DND-41 (cell line): ENCODE results near the gene MYD88.

Experiments used
- ATAC-seq: fragments of 200-7000 bp; cut with Tn5 transposase; 3 replicates; pipeline ENCODE4 v1.9.1; 2021; ENCODE audit warnings: low read depth; ENCODE audit not compliant: insufficient read depth
- DNase-seq: peaks from one replicate; pipeline ENCODE4 v3.0.0-alpha.2; 2020
- H2AFZ ChIP-seq: 2 replicates; pipeline ENCODE4 v1.6.0; 2012; ENCODE audit warnings: low read depth, low read length
- H3K27ac ChIP-seq: 2 replicates; pipeline ENCODE4 v1.5.1; 2012; ENCODE audit warnings: low read length, inconsistent platforms
- H3K27me3 ChIP-seq: fragments of 200-600 bp; sonication (generic); 2 replicates; pipeline ENCODE4 v1.6.0; 2012; ENCODE audit warnings: low read length, mild to moderate bottlenecking, inconsistent platforms; ENCODE audit not compliant: insufficient read depth, poor library complexity
- H3K36me3 ChIP-seq: 2 replicates; pipeline ENCODE4 v1.5.1; 2012; ENCODE audit warnings: low read length, inconsistent platforms; ENCODE audit not compliant: insufficient read depth
- H3K4me1 ChIP-seq: 2 replicates; pipeline ENCODE4 v1.5.1; 2012; ENCODE audit warnings: mild to moderate bottlenecking, low read length; ENCODE audit not compliant: insufficient read depth
- H3K4me2 ChIP-seq: 2 replicates; pipeline ENCODE4 v1.6.0; 2012; ENCODE audit warnings: mild to moderate bottlenecking, moderate library complexity, low read length, inconsistent platforms; ENCODE audit not compliant: insufficient read depth
- H3K4me3 ChIP-seq, 2 experiments: fragments of 200-600 bp in 1 of 2; shearing (Covaris generic) in 1 of 2; 2 replicates each; pipeline ENCODE4 v1.5.1; 2012 to 2016; ENCODE audit warnings: inconsistent platforms in 2 of 2, low read length in 2 of 2, mild to moderate bottlenecking in 2 of 2, low read depth in 1 of 2, moderate library complexity in 1 of 2
- H3K79me2 ChIP-seq: 2 replicates; pipeline ENCODE4 v1.6.0; 2012; ENCODE audit warnings: low read length, inconsistent platforms; ENCODE audit not compliant: insufficient read depth
- H3K9ac ChIP-seq: 2 replicates; pipeline ENCODE4 v1.6.0; 2012; ENCODE audit warnings: low read depth, mild to moderate bottlenecking, inconsistent platforms, low read length, moderate library complexity
- H3K9me3 ChIP-seq: 2 replicates; pipeline ENCODE4 v1.5.1; 2012; ENCODE audit warnings: low read length, moderate library complexity, mild to moderate bottlenecking, inconsistent platforms; ENCODE audit not compliant: insufficient read depth, severe bottlenecking
- H4K20me1 ChIP-seq: 2 replicates; pipeline ENCODE4 v1.6.0; 2012; ENCODE audit warnings: low read length; ENCODE audit not compliant: insufficient read depth
- EZH2 ChIP-seq: IDR thresholded peaks from 3 replicates; pipeline ENCODE4 v1.6.1; 2012; ENCODE audit warnings: borderline replicate concordance, low read depth, mild to moderate bottlenecking, moderate library complexity, low read length, inconsistent platforms; ENCODE audit not compliant: severe bottlenecking
- TF ChIP-seq, protein P1 (sequence below): IDR thresholded peaks from 2 replicates; pipeline ENCODE4 v1.5.1; 2012; ENCODE audit warnings: borderline replicate concordance, low read length, moderate library complexity, mild to moderate bottlenecking; ENCODE audit not compliant: poor library complexity, severe bottlenecking; ENCODE audit errors: extremely low read depth

The MYD88 gene

GRCh38 chr3:38098376-38098723 is 40.1 kb upstream of the MYD88 start:
- Histone ChIP-seq H3K79me2 (no peaks in the 10 kb centered on the region), H3K9ac (no peak overlapping the region), H3K36me3 (no peaks in the 10 kb centered on the region), H3K4me3 (no peak overlapping the region), H3K27me3 (peaks cover 41% of the 10 kb centered on the region), H3K4me2 (no peak overlapping the region), H3K4me1 (no peaks in the 10 kb centered on the region), H3K9me3 (no peaks in the 10 kb centered on the region), H3K27ac (no peak overlapping the region), H4K20me1 (no peaks in the 10 kb centered on the region), H2AFZ (no peak overlapping the region)
- ATAC-seq (no peak), DNase-seq (no peak)
- TF ChIP-seq, protein P1, sequence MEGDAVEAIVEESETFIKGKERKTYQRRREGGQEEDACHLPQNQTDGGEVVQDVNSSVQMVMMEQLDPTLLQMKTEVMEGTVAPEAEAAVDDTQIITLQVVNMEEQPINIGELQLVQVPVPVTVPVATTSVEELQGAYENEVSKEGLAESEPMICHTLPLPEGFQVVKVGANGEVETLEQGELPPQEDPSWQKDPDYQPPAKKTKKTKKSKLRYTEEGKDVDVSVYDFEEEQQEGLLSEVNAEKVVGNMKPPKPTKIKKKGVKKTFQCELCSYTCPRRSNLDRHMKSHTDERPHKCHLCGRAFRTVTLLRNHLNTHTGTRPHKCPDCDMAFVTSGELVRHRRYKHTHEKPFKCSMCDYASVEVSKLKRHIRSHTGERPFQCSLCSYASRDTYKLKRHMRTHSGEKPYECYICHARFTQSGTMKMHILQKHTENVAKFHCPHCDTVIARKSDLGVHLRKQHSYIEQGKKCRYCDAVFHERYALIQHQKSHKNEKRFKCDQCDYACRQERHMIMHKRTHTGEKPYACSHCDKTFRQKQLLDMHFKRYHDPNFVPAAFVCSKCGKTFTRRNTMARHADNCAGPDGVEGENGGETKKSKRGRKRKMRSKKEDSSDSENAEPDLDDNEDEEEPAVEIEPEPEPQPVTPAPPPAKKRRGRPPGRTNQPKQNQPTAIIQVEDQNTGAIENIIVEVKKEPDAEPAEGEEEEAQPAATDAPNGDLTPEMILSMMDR: no peak
- TF ChIP-seq EZH2: no peak

GRCh38 chr3:38099518-38099917 is 38.9 kb upstream of the MYD88 start:
- no peaks in the 10 kb centered on the region for H3K79me2 ChIP-seq
- no peak overlapping the region for H3K27ac ChIP-seq
- no peaks in the 10 kb centered on the region for H4K20me1 ChIP-seq
- H3K36me3 ChIP-seq: no peaks in the 10 kb centered on the region
- H3K4me2 ChIP-seq: no peak overlapping the region
- H3K4me1 ChIP-seq: no peaks in the 10 kb centered on the region
- H3K9me3 ChIP-seq: no peaks in the 10 kb centered on the region
- H3K9ac ChIP-seq: no peak overlapping the region
- no peak overlapping the region for H3K4me3 ChIP-seq
- TF ChIP-seq, protein P1: no peak
- TF ChIP-seq EZH2: no peak
- H2AFZ ChIP-seq: no peak overlapping the region
- ATAC-seq (no peak), DNase-seq (no peak)
- H3K27me3 ChIP-seq: peaks cover 41% of the 10 kb centered on the region

GRCh38 chr3:38100498-38100897 is 38.0 kb upstream of the MYD88 start:
- no peaks in the 10 kb centered on the region for H3K79me2 ChIP-seq
- no peak overlapping the region for H3K4me3 ChIP-seq
- TF ChIP-seq, protein P1: no peak
- TF ChIP-seq EZH2: no peak
- H3K4me2 ChIP-seq: no peak overlapping the region
- H4K20me1 ChIP-seq: no peaks in the 10 kb centered on the region
- H2AFZ ChIP-seq: no peak overlapping the region
- H3K36me3 ChIP-seq: no peaks in the 10 kb centered on the region
- no peak for ATAC-seq
- no peak overlapping the region for H3K27ac ChIP-seq
- H3K9ac ChIP-seq: no peak overlapping the region
- no peaks in the 10 kb centered on the region for H3K4me1 ChIP-seq
- H3K9me3 ChIP-seq: no peaks in the 10 kb centered on the region
- peaks cover 41% of the 10 kb centered on the region for H3K27me3 ChIP-seq
- DNase-seq: no peak
